ENCODE measurements around the gene POMGNT2.
A peak's percentile ranks its signal among the peaks of the same experiment; 100 is the strongest.

The POMGNT2 gene

DNA sequence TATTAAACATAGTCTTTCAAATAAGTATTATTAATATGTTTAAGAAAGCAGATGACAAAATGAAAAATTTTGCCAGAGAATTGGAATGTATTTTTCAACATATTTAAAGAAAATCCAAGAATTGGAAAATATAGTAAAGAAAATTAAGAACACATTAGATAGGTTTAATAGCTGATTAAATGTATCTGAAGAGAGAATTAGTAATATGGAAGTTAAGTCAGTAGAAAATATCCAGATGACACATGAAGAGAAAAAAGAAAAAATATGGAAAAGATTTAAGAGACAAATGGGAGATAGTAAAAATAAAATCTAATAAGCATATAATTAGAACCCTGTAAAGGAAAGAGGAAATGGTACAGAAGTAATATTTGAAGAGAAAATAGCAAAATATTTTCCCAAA lies 18.0 kb upstream of the POMGNT2 start:
- H3K27ac ChIP-seq, result no peak overlapping the region
- TF ChIP-seq, protein P1, sequence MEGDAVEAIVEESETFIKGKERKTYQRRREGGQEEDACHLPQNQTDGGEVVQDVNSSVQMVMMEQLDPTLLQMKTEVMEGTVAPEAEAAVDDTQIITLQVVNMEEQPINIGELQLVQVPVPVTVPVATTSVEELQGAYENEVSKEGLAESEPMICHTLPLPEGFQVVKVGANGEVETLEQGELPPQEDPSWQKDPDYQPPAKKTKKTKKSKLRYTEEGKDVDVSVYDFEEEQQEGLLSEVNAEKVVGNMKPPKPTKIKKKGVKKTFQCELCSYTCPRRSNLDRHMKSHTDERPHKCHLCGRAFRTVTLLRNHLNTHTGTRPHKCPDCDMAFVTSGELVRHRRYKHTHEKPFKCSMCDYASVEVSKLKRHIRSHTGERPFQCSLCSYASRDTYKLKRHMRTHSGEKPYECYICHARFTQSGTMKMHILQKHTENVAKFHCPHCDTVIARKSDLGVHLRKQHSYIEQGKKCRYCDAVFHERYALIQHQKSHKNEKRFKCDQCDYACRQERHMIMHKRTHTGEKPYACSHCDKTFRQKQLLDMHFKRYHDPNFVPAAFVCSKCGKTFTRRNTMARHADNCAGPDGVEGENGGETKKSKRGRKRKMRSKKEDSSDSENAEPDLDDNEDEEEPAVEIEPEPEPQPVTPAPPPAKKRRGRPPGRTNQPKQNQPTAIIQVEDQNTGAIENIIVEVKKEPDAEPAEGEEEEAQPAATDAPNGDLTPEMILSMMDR (conservative IDR thresholded peaks at IDR 0.05), result no peak
- no peak for TF ChIP-seq ZFX (IDR thresholded peaks at IDR 0.05)

DNA sequence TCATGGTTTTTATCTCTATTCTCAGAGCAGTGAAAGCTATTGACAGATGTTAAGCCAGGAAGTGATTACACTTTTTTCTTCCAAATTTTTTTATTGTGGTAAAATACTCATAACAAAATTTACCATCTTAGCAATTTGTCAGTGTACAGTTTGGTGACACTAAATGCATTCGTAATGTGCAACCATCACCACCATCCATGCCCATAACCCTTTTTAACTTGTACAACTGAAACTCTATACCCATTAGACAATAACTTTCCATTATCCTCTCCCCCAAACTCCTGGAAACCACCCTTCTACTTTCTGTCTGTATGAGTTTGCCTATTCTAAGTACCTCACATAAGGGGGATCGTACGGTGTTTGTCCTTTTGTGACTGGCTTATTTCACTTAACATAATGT lies 15.1 kb upstream of the POMGNT2 start:
- TF ChIP-seq, protein P1 (conservative IDR thresholded peaks at IDR 0.05), result no peak
- TF ChIP-seq ZFX (IDR thresholded peaks at IDR 0.05), result no peak
- no peak overlapping the region for H3K27ac ChIP-seq

DNA sequence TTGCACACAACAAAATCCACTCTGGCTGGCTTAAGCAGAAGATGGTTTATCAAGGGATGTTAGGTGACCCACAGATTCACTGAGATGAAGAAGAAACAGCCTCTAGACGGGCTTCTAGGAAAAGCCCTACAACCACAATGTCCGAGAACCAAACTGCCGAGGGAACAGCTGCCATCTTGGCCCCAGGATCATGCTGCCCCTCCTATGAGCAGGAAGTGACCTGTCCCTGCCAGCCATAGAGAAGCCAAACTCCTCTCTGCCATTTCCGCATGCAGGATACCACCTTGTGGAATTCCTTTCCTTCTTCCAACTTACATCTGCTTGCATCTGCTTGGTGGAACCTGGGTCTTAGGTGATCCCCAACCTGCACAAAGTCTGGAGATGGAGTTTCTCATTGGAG lies 11.4 kb upstream of the POMGNT2 start:
- no peak for TF ChIP-seq ZFX (IDR thresholded peaks at IDR 0.05)
- TF ChIP-seq, protein P1 (conservative IDR thresholded peaks at IDR 0.05), result no peak
- no peak overlapping the region for H3K27ac ChIP-seq

- no peak overlapping the region for H3K27ac ChIP-seq
Measured at GRCh38 chr3:43113671-43114070, 7.8 kb upstream of the POMGNT2 start.

GRCh38 chr3:43106293-43106628 lies 382 bp upstream of the POMGNT2 start:
- no peak overlapping the region for H3K27ac ChIP-seq
- TF ChIP-seq ZFX (IDR thresholded peaks at IDR 0.05), result no peak
- TF ChIP-seq, protein P1 (conservative IDR thresholded peaks at IDR 0.05), result no peak

More at GRCh38 chr3:43113671-43114070, 7.8 kb upstream of the POMGNT2 start:
- TF ChIP-seq, protein P1 (conservative IDR thresholded peaks at IDR 0.05), result no peak
- TF ChIP-seq ZFX (IDR thresholded peaks at IDR 0.05), result no peak

GRCh38 chr3:43104660-43105595 lies 951 bp downstream of the POMGNT2 start:
- TF ChIP-seq, protein P1 (conservative IDR thresholded peaks at IDR 0.05), result no peak
- no peak for TF ChIP-seq ZFX (IDR thresholded peaks at IDR 0.05)

DNA sequence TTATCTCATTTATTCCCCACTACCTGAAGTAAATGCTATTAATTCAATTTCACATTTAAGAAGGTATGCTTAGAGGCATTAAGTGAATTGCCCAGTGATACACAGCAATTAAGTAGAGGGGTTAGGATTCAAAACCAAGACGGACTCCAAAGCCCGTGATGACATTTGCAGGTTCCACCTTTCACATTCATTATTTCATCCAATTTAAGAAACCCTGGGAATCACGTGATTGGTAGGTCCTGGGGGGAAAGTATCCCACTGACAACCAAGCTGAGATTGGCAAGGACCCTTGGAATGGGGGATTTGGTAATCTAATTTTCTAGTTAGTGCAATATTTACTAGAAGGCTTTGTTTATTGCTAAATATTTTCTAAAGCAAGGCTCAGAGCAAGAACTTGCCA lies 1.8 kb downstream of the POMGNT2 start:
- H3K27ac ChIP-seq, result no peak overlapping the region
- TF ChIP-seq ZFX (IDR thresholded peaks at IDR 0.05), result no peak
- TF ChIP-seq, protein P1 (conservative IDR thresholded peaks at IDR 0.05), result no peak

More at GRCh38 chr3:43104660-43105595, 951 bp downstream of the POMGNT2 start:
- H3K27ac ChIP-seq, result peak overlapping the region; percentile 72
